ENCODE results near the gene ERVH48-1. TPM values are rescaled to one million over a fixed set of nuclear protein-coding genes. Genes with fewer than 3 reads are reported as not detected.
"Not testable (repeated sequence)": the region's sequence is repeated elsewhere in the genome, so short reads cannot be mapped to it uniquely, and the experiment has no call there.

Gene ERVH48-1
- total RNA-seq, 6 donors from 2014 or later: 0.09 to 0.33 (median 0.15) TPM; not detected in 2

GRCh38 chr21:42918291-42918690, 7.1 kb downstream of the ERVH48-1 start:
- 87 to 96% methylated on average over 6 of the region's 6 CpGs for WGBS, 2 donors
- no peak overlapping the region for H3K27ac ChIP-seq

GRCh38 chr21:42913476-42913875, 12.0 kb downstream of the ERVH48-1 start:
- ATAC-seq (ENCODE audit: low FRiP score in 2 of 2) (peak in 1 of 2 donors; percentile 39), DNase-seq (no peak)
- H3K4me3 ChIP-seq: no peak overlapping the region
- peaks cover 13 to 48% (median 34%) of the 10 kb centered on the region in 4 donors for H3K36me3 ChIP-seq
- no peaks in the 10 kb centered on the region for H3K9me3 ChIP-seq
- no peaks in the 10 kb centered on the region for H3K4me1 ChIP-seq
- H3K27me3 ChIP-seq: no peaks in the 10 kb centered on the region
- H3K27ac ChIP-seq: no peak overlapping the region
- 84 to 89% methylated on average over 7 of the region's 7 CpGs for WGBS, 2 donors
- TF ChIP-seq EP300 (IDR thresholded peaks at IDR 0.05): no peak
- TF ChIP-seq POLR2AphosphoS5 (IDR thresholded peaks at IDR 0.05): no peak
- no peak for TF ChIP-seq POLR2A (IDR thresholded peaks at IDR 0.05)
- TF ChIP-seq CTCF (IDR thresholded peaks at IDR 0.05): no peak

More at GRCh38 chr21:42918291-42918690, 7.1 kb downstream of the ERVH48-1 start:
- TF ChIP-seq CTCF (IDR thresholded peaks at IDR 0.05) (no peak), POLR2AphosphoS5 (IDR thresholded peaks at IDR 0.05) (no peak), EP300 (IDR thresholded peaks at IDR 0.05) (no peak), POLR2A (IDR thresholded peaks at IDR 0.05) (no peak)
- Histone ChIP-seq H3K9me3 (no peaks in the 10 kb centered on the region), H3K27me3 (no peaks in the 10 kb centered on the region), H3K4me1 (no peaks in the 10 kb centered on the region), H3K4me3 (no peak overlapping the region), H3K36me3 (peaks cover 0 to 4% (median 0%) of the 10 kb centered on the region in 4 donors)
- DNase-seq (no peak), ATAC-seq (ENCODE audit: low FRiP score in 2 of 2) (no peak)

- DNase-seq; H3K9me3 ChIP-seq; H3K4me1 ChIP-seq; H3K27ac ChIP-seq; H3K27me3 ChIP-seq; ATAC-seq (ENCODE audit: low FRiP score in 2 of 2); H3K4me3 ChIP-seq: not testable (repeated sequence)
- H3K36me3 ChIP-seq: peaks cover 13 to 59% (median 42%) of the 10 kb centered on the region in 4 donors
- 91 to 92% methylated on average over 6 of the region's 6 CpGs for WGBS, 2 donors
Measured at GRCh38 chr21:42911920-42912319, 13.5 kb downstream of the ERVH48-1 start.

- H3K36me3 ChIP-seq: peaks cover 21 to 91% (median 72%) of the 10 kb centered on the region in 4 donors
- H3K4me1 ChIP-seq; ATAC-seq (ENCODE audit: low FRiP score in 2 of 2); H3K4me3 ChIP-seq; H3K27ac ChIP-seq; DNase-seq; H3K27me3 ChIP-seq; H3K9me3 ChIP-seq: not testable (repeated sequence)
- 81 to 90% methylated on average over 7 to 9 of the region's 9 CpGs for WGBS, 2 donors
Measured at GRCh38 chr21:42908484-42908883, 16.9 kb downstream of the ERVH48-1 start.

- H3K27ac ChIP-seq: no peak overlapping the region
- H3K4me3 ChIP-seq: no peak overlapping the region
- H3K36me3 ChIP-seq: peaks cover 23 to 90% (median 67%) of the 10 kb centered on the region in 4 donors
- no peaks in the 10 kb centered on the region for H3K9me3 ChIP-seq
- H3K27me3 ChIP-seq: no peaks in the 10 kb centered on the region
- 96 to 97% methylated on average over 16 of the region's 16 CpGs for WGBS, 2 donors
- TF ChIP-seq EP300 (IDR thresholded peaks at IDR 0.05) (no peak), POLR2A (IDR thresholded peaks at IDR 0.05) (no peak), POLR2AphosphoS5 (IDR thresholded peaks at IDR 0.05) (no peak), CTCF (IDR thresholded peaks at IDR 0.05) (no peak)
- no peak for ATAC-seq (ENCODE audit: low FRiP score in 2 of 2)
- DNase-seq: no peak
- no peaks in the 10 kb centered on the region for H3K4me1 ChIP-seq
Measured at GRCh38 chr21:42906233-42906632, 19.2 kb downstream of the ERVH48-1 start.

- Histone ChIP-seq H3K27ac (no peak overlapping the region), H3K36me3 (peaks cover 20 to 89% (median 64%) of the 10 kb centered on the region in 4 donors), H3K27me3 (no peaks in the 10 kb centered on the region), H3K4me1 (peaks cover 0 to 8% (median 0%) of the 10 kb centered on the region in 4 donors), H3K4me3 (no peak overlapping the region), H3K9me3 (no peaks in the 10 kb centered on the region)
- DNase-seq (no peak), ATAC-seq (ENCODE audit: low FRiP score in 2 of 2) (no peak)
- TF ChIP-seq CTCF (IDR thresholded peaks at IDR 0.05) (no peak), POLR2A (IDR thresholded peaks at IDR 0.05) (no peak), EP300 (IDR thresholded peaks at IDR 0.05) (no peak), POLR2AphosphoS5 (IDR thresholded peaks at IDR 0.05) (no peak)
- 96 to 99% methylated on average over 8 of the region's 8 CpGs for WGBS, 2 donors
Measured at GRCh38 chr21:42905195-42905594, 20.2 kb downstream of the ERVH48-1 start.

All from upper lobe of left lung (tissue), 6 donors.